Measurements from ENCODE around the gene SHOC2. TPM values are rescaled to one million over a fixed set of nuclear protein-coding genes. Genes with fewer than 3 reads are reported as not detected.

Gene SHOC2
- polyA plus RNA-seq, 1 donor (not counting 4 experiments of a cell fraction or from before 2014, with no cell fraction given) = 27.7 TPM

DNA sequence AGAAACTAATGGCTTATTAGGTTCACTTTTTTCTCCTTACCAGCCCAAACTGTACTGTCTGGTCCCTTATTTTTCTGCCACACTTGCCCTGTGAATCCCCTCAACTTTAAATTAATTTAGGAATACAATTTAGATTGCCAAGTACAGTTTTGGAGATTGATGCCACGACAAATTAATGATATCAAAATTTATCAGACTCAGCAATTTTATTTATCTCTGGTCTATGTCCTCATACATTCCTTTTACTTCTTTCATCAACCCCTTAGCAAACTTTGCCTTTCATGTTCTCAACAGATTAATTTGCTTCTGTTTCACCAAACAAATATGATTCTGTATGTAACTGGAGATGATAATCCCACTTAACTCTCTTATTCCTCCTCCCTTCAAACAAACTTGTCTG lies 38.2 kb downstream of the SHOC2 start:
- Histone ChIP-seq H3K4me1 (ENCODE audit: control insufficient read depth, extremely low read depth, insufficient read depth, low read length) (no peaks in the 10 kb centered on the region), H3K36me3 (ENCODE audit: control insufficient read depth in 2 of 2, extremely low read depth in 1 of 2, insufficient read depth in 2 of 2, low read length in 2 of 2) (no peaks in the 10 kb centered on the region)
- FAIRE-seq = no peak

DNA sequence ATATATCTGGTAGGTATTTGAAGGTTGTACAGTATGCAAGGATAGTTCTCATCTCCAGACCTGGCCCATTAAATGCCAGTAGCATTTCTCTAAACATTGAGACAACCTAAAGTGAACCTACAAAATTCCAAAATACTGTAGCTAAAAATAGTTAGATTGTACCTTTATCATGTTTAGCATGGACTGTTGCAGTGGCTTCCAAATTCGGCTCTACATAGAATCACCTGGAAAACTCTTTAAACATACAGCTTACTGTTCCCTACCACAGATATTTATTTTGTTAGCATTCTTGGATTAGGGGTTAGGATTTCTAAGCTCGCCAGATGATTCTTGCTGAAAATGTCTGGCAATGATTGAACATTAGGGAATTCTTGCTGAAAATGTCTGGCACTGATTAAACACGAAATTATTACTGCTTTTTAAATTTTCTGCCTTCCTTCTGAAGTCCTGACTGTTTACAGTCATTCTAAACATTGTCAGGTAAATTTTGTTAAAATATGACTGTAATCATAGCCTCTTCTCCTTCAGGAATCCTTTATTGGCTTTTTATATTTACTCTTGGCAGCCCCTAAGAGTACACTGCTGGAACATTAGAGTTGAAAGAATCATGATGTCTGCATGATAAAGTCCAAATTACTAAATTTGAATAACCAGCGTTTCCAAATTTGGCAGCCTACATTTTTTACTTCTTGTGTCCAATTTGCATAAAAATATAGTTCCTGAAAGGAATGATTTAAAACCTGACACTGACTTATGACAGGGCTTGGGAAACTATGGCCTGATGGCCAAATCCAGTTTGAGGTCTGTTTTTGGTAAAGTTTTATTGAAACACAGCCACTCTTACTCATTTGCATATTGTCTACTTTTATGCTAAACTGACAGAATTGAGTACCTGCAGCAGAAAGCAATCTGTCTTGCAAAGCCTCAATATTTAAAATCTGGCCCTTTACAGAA lies 40.3 kb downstream of the SHOC2 start:
- Histone ChIP-seq H3K27me3 (ENCODE audit: control insufficient read depth, extremely low read depth, insufficient read depth, low read length) (no peaks in the 10 kb centered on the region), H3K9me1 (ENCODE audit: control insufficient read depth, extremely low read depth, insufficient read depth, low read length) (no peaks in the 10 kb centered on the region), H3K4me1 (ENCODE audit: control insufficient read depth, extremely low read depth, insufficient read depth, low read length) (no peaks in the 10 kb centered on the region), H2AFZ (ENCODE audit: control insufficient read depth, low read length) (no peak overlapping the region), H3K79me2 (ENCODE audit: control insufficient read depth, insufficient read depth, low read length) (peaks cover 58% of the 10 kb centered on the region), H3K36me3 (ENCODE audit: control insufficient read depth in 2 of 2, extremely low read depth in 1 of 2, insufficient read depth in 2 of 2, low read length in 2 of 2) (no peaks in the 10 kb centered on the region), H3K4me3 (ENCODE audit: control insufficient read depth in 2 of 3, extremely low read depth in 1 of 3, insufficient read depth in 2 of 3, low read depth in 1 of 3, low read length in 3 of 3) (no peak overlapping the region), H3K4me2 (ENCODE audit: control insufficient read depth, extremely low read depth, insufficient read depth, low read depth, low read length) (no peak overlapping the region), H4K20me1 (ENCODE audit: control insufficient read depth, extremely low read depth, insufficient read depth, low read length) (no peaks in the 10 kb centered on the region), H3K27ac (ENCODE audit: control insufficient read depth, insufficient read depth, low read length) (no peak overlapping the region), H3K9ac (ENCODE audit: control insufficient read depth, extremely low read depth, insufficient read depth, low read length) (no peak overlapping the region), H3K9me3 (ENCODE audit: control insufficient read depth, low read depth, low read length) (no peaks in the 10 kb centered on the region)
- no peak for FAIRE-seq
- TF ChIP-seq, protein P1, sequence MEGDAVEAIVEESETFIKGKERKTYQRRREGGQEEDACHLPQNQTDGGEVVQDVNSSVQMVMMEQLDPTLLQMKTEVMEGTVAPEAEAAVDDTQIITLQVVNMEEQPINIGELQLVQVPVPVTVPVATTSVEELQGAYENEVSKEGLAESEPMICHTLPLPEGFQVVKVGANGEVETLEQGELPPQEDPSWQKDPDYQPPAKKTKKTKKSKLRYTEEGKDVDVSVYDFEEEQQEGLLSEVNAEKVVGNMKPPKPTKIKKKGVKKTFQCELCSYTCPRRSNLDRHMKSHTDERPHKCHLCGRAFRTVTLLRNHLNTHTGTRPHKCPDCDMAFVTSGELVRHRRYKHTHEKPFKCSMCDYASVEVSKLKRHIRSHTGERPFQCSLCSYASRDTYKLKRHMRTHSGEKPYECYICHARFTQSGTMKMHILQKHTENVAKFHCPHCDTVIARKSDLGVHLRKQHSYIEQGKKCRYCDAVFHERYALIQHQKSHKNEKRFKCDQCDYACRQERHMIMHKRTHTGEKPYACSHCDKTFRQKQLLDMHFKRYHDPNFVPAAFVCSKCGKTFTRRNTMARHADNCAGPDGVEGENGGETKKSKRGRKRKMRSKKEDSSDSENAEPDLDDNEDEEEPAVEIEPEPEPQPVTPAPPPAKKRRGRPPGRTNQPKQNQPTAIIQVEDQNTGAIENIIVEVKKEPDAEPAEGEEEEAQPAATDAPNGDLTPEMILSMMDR (optimal IDR thresholded peaks at IDR 0.05 in 1 of 3, IDR thresholded peaks at IDR 0.05 in 1 of 3, conservative IDR thresholded peaks at IDR 0.05 in 1 of 3; ENCODE audit: extremely low read depth in 1 of 3, insufficient read depth in 2 of 3, low read length in 3 of 3) = no peak
- TF ChIP-seq EZH2 (IDR thresholded peaks at IDR 0.05; ENCODE audit: low read length) = no peak
- dilution Hi-C loops (cut with MboI; ENCODE audit: extremely low pct_ligation_motif_present, low sequenced_read_pairs) = no loop called here
- DNase-seq (ENCODE audit: low read depth, low spot score) = no peak

More for the DNA sequence above, 38.2 kb downstream of the SHOC2 start:
- no peak overlapping the region for H2AFZ ChIP-seq (ENCODE audit: control insufficient read depth, low read length)
- no peaks in the 10 kb centered on the region for H3K27me3 ChIP-seq (ENCODE audit: control insufficient read depth, extremely low read depth, insufficient read depth, low read length)
- peaks cover 57% of the 10 kb centered on the region for H3K79me2 ChIP-seq (ENCODE audit: control insufficient read depth, insufficient read depth, low read length)
- no peak overlapping the region for H3K27ac ChIP-seq (ENCODE audit: control insufficient read depth, insufficient read depth, low read length)
- H4K20me1 ChIP-seq (ENCODE audit: control insufficient read depth, extremely low read depth, insufficient read depth, low read length) = no peaks in the 10 kb centered on the region
- DNase-seq (ENCODE audit: low read depth, low spot score) = no peak
- no peak overlapping the region for H3K4me3 ChIP-seq (ENCODE audit: control insufficient read depth in 2 of 3, extremely low read depth in 1 of 3, insufficient read depth in 2 of 3, low read depth in 1 of 3, low read length in 3 of 3)
- TF ChIP-seq EZH2 (IDR thresholded peaks at IDR 0.05; ENCODE audit: low read length) = no peak
- TF ChIP-seq, protein P1 (optimal IDR thresholded peaks at IDR 0.05 in 1 of 3, IDR thresholded peaks at IDR 0.05 in 1 of 3, conservative IDR thresholded peaks at IDR 0.05 in 1 of 3; ENCODE audit: extremely low read depth in 1 of 3, insufficient read depth in 2 of 3, low read length in 3 of 3) = no peak
- no peaks in the 10 kb centered on the region for H3K9me3 ChIP-seq (ENCODE audit: control insufficient read depth, low read depth, low read length)
- no peak overlapping the region for H3K4me2 ChIP-seq (ENCODE audit: control insufficient read depth, extremely low read depth, insufficient read depth, low read depth, low read length)
- no peak overlapping the region for H3K9ac ChIP-seq (ENCODE audit: control insufficient read depth, extremely low read depth, insufficient read depth, low read length)
- dilution Hi-C loops (cut with MboI; ENCODE audit: extremely low pct_ligation_motif_present, low sequenced_read_pairs) = no loop called here
- no peaks in the 10 kb centered on the region for H3K9me1 ChIP-seq (ENCODE audit: control insufficient read depth, extremely low read depth, insufficient read depth, low read length)
